ENCODE results near the gene ALKBH3.

Gene ALKBH3

GRCh38 chr11:43923406-43924111 is 42.9 kb downstream of the ALKBH3 start:
- no peak for DNase-seq

GRCh38 chr11:43924112-43924855 is 43.7 kb downstream of the ALKBH3 start:
- no peak for DNase-seq

GRCh38 chr11:43925063-43925931 is 44.7 kb downstream of the ALKBH3 start:
- no peak for DNase-seq

GRCh38 chr11:43925932-43926505 is 45.4 kb downstream of the ALKBH3 start:
- no peak for DNase-seq

GRCh38 chr11:43927070-43927469 is 46.4 kb downstream of the ALKBH3 start:
- no peak for DNase-seq

- no peak for DNase-seq
Observed at GRCh38 chr11:43927925-43928707, 47.5 kb downstream of the ALKBH3 start.

GRCh38 chr11:43928721-43929120 is 48.1 kb downstream of the ALKBH3 start:
- no peak for DNase-seq

- no peak for DNase-seq
Observed at GRCh38 chr11:43930868-43931716, 50.5 kb downstream of the ALKBH3 start.

- no peak for DNase-seq
Observed at GRCh38 chr11:43931717-43932039, 51.0 kb downstream of the ALKBH3 start.

- no peak for DNase-seq
Observed at GRCh38 chr11:43933226-43933607, 52.6 kb downstream of the ALKBH3 start.

- DNase-seq: no peak
Observed at GRCh38 chr11:43933608-43934551, 53.2 kb downstream of the ALKBH3 start.

- no peak for DNase-seq
Observed at GRCh38 chr11:43934601-43935423, 54.2 kb downstream of the ALKBH3 start.

GRCh38 chr11:43935424-43935979 is 54.9 kb downstream of the ALKBH3 start:
- DNase-seq: no peak

GRCh38 chr11:43936076-43936475 is 55.4 kb downstream of the ALKBH3 start:
- no peak for DNase-seq

- DNase-seq: no peak
Observed at GRCh38 chr11:43937434-43938411, 57.1 kb downstream of the ALKBH3 start.

GRCh38 chr11:43941257-43941994 is 60.8 kb downstream of the ALKBH3 start:
- no peak for DNase-seq

All from NCI-H187 (cell line).